HepG2 (cell line): ENCODE results near the gene ATR. TPM values are rescaled to one million over a fixed set of nuclear protein-coding genes. Genes with fewer than 3 reads are reported as not detected.

Experiments
- ATAC-seq: fragments of 200-7000 bp; cut with Tn5 transposase; 3 replicates; pipeline ENCODE4 v1.9.1; 2020; ENCODE audit warnings: mild to moderate bottlenecking, moderate library complexity
- BruUV-seq: library from RNA; stranded (reverse); fragments of 400-500 nt; replicated peaks from 2 replicates; lab custom pipeline; 2021; lab: Mats Ljungman, UMichigan
- CTCF ChIA-PET: fragments of 300-600 bp; formaldehyde crosslinking; extraction: SDS; loops from one replicate; lab custom pipeline; 2021; ENCODE audit warnings: low total read pairs, inconsistent platforms, low intra/inter-chr PET ratio; lab: Yijun Ruan, JAX
- POLR2A ChIA-PET: fragments of 350-600 bp; sonication (Branson Sonifier 250); formaldehyde crosslinking; loops from one replicate; lab custom pipeline; 2020; ENCODE audit warnings: antibody characterized with exemption, inconsistent platforms; lab: Yijun Ruan, JAX
- DNase-seq: peaks from one replicate; pipeline ENCODE4 v3.0.0-alpha.2; 2015; ENCODE audit warnings: low spot score
- FAIRE-seq: peaks from 3 replicates; lab custom pipeline; 2011; peaks lifted over from hg19 to GRCh38; lab: Jason Lieb, UNC
- H2AFZ ChIP-seq: one replicate; pipeline ENCODE4 v1.6.1; 2011; ENCODE audit warnings: low read length, inconsistent platforms
- H3K27ac ChIP-seq: fragments of 300-600 bp; 3 replicates; pipeline ENCODE4 v1.8.0; 2011; ENCODE audit warnings: mixed run types, mild to moderate bottlenecking, mixed read lengths, low read length, inconsistent platforms; ENCODE audit not compliant: insufficient read depth; ENCODE audit errors: extremely low read length
- H3K27me3 ChIP-seq, 2 experiments: fragments of 200-600 bp in 1 of 2; 2 replicates in 1 of 2; 3 replicates in 1 of 2; pipeline versions ENCODE4 v1.6.0 to v1.8.0; 2011; ENCODE audit warnings: low read length in 2 of 2, mild to moderate bottlenecking in 2 of 2, moderate library complexity in 2 of 2, inconsistent platforms in 1 of 2; ENCODE audit not compliant: insufficient read depth in 2 of 2, control insufficient read depth in 1 of 2
- H3K36me3 ChIP-seq, 2 experiments: fragments of 200-600 bp in 1 of 2; replicated peaks in 1 of 2; 2 replicates in 1 of 2; 3 replicates in 1 of 2; pipeline versions ENCODE4 v1.5.1 to v1.8.0; 2011; ENCODE audit warnings: low read length in 2 of 2, inconsistent platforms in 1 of 2; ENCODE audit not compliant: insufficient read depth in 2 of 2, control insufficient read depth in 1 of 2
- H3K4me1 ChIP-seq: 2 replicates; pipeline ENCODE4 v1.5.1; 2012; ENCODE audit warnings: low read length, inconsistent platforms; ENCODE audit not compliant: insufficient read depth
- H3K4me2 ChIP-seq: 2 replicates; pipeline ENCODE4 v1.6.0; 2011; ENCODE audit warnings: low read depth, low read length, inconsistent platforms
- H3K4me3 ChIP-seq, 3 experiments: fragments of 200-600 bp in 1 of 3; sonication (generic), shearing (Covaris generic) in 1 of 3; replicated peaks in 1 of 3; 2 replicates each; pipeline ENCODE4 v1.5.1; 2011 to 2016; ENCODE audit warnings: low read length in 3 of 3, inconsistent platforms in 2 of 3, low read depth in 2 of 3, mild to moderate bottlenecking in 2 of 3, control low read depth in 1 of 3, mixed read lengths in 1 of 3; ENCODE audit not compliant: insufficient read depth in 1 of 3
- H3K79me2 ChIP-seq: one replicate; pipeline ENCODE4 v1.6.1; 2011; ENCODE audit warnings: low read length, inconsistent platforms; ENCODE audit not compliant: insufficient read depth
- H3K9ac ChIP-seq: 2 replicates; pipeline ENCODE4 v1.6.0; 2011; ENCODE audit warnings: mild to moderate bottlenecking, low read depth, low read length, inconsistent platforms; ENCODE audit not compliant: insufficient read depth
- H3K9me3 ChIP-seq: 2 replicates; pipeline ENCODE4 v1.5.1; 2012; ENCODE audit warnings: mild to moderate bottlenecking, low read length
- H4K20me1 ChIP-seq: 2 replicates; pipeline ENCODE4 v1.6.0; 2011; ENCODE audit warnings: inconsistent platforms, mild to moderate bottlenecking, low read length, moderate library complexity; ENCODE audit not compliant: insufficient read depth
- CCDC6 ChIP-seq: sonication (generic); formaldehyde crosslinking; IDR thresholded peaks from 2 replicates; pipeline ENCODE4 v1.8.1; 2022; ENCODE audit warnings: mild to moderate bottlenecking, missing genetic modification reagents, moderate library complexity
- HMGXB4 ChIP-seq, 2 experiments: sonication (generic) in 1 of 2; formaldehyde crosslinking in 1 of 2; IDR thresholded peaks; 2 replicates each; pipeline versions ENCODE4 v1.4.0 to v1.6.1; 2018 to 2020; ENCODE audit warnings: missing genetic modification reagents in 2 of 2, borderline replicate concordance in 1 of 2, low read depth in 1 of 2, mild to moderate bottlenecking in 1 of 2, missing biosample characterization in 1 of 2
- MAF1 ChIP-seq: sonication (generic); formaldehyde crosslinking; IDR thresholded peaks from 2 replicates; pipeline ENCODE4 v1.5.0; 2020; ENCODE audit warnings: missing genetic modification reagents, borderline replicate concordance
- NR2F2 ChIP-seq: IDR thresholded peaks from 2 replicates; pipeline ENCODE4 v1.6.1; 2012; ENCODE audit warnings: low read depth, inconsistent platforms, borderline replicate concordance
- SNAPC4 ChIP-seq: sonication (generic); formaldehyde crosslinking; IDR thresholded peaks from 2 replicates; pipeline ENCODE4 v1.4.0; 2020; ENCODE audit warnings: mild to moderate bottlenecking, missing genetic modification reagents
- SSRP1 ChIP-seq: IDR thresholded peaks from 2 replicates; pipeline ENCODE4 v1.6.1; 2016; ENCODE audit warnings: control low read depth
- ZBTB34 ChIP-seq: sonication (generic); formaldehyde crosslinking; IDR thresholded peaks from 2 replicates; pipeline ENCODE4 v1.8.0; 2022; ENCODE audit warnings: mild to moderate bottlenecking, missing genetic modification reagents
- ZNF3 ChIP-seq: IDR thresholded peaks from 2 replicates; pipeline ENCODE4 v1.7.0; 2017; ENCODE audit warnings: inconsistent platforms
- ZNF503 ChIP-seq: sonication (generic); formaldehyde crosslinking; IDR thresholded peaks from 2 replicates; pipeline ENCODE4 v1.4.0; 2020; ENCODE audit warnings: missing genetic modification reagents
- WGBS: methylation state at CpG from one replicate; pipeline ENCODE4 v1.1.6; 2017; ENCODE audit warnings: low lambda C conversion rate; 5-methylcytosine and 5-hydroxymethylcytosine counted together
- in situ Hi-C: cut with HindIII; loops from 2 replicates; pipeline ENCODE4 v1.10.0; 2017; ENCODE audit warnings: low pct_unique_long_range_greater_than_20kb; ENCODE audit not compliant: extremely low pct_ligation_motif_present
- intact Hi-C: fragments of 100-400 bp; cut with micrococcal nuclease; formaldehyde crosslinking; loops from one replicate; pipeline ENCODE4 v1.10.0; 2022; ENCODE audit not compliant: unreplicated experiment
- polyA plus RNA-seq, 8 experiments: library from polyadenylated mRNA; depleted of rRNA in 3 of 8; stranded (reverse) in 7 of 8; unstranded in 1 of 8; fragments of >200 nt; fragmentation: Illumina TruSeq in 4 of 8; extraction: Trizol in 4 of 8; gene quantifications; 2 replicates each; pipeline versions ENCODE4 v1.2.1 to v1.2.3, GENCODE V29; 2011 to 2016; ENCODE audit warnings: low read depth in 4 of 8, missing spikeins in 1 of 8, mixed read lengths in 1 of 8; ENCODE audit not compliant: insufficient read depth in 1 of 8
- total RNA-seq, 5 experiments: library from RNA; depleted of rRNA; stranded (reverse); fragments of >200 nt; fragmentation: Illumina TruSeq; extraction: Trizol; gene quantifications; 2 replicates each; pipeline ENCODE4 v1.2.3, GENCODE V29; 2016; ENCODE audit warnings: low read depth in 1 of 5
- TF ChIP-seq, protein P1 (sequence below): sonication (generic); formaldehyde crosslinking; IDR thresholded peaks from 2 replicates; pipeline ENCODE4 v1.4.0; 2020; ENCODE audit warnings: mild to moderate bottlenecking, missing genetic modification reagents
- TF ChIP-seq, protein P2 (sequence below): sonication (generic); formaldehyde crosslinking; IDR thresholded peaks from 2 replicates; pipeline ENCODE4 v1.8.1; 2023; ENCODE audit warnings: mild to moderate bottlenecking, missing genetic modification reagents, borderline replicate concordance

The ATR gene
- total and polyA plus RNA-seq, 2 of the 13 experiments (the other 11 are each of a cell fraction or from before 2014, with no cell fraction given), result 6.6 to 17.0 TPM

DNA sequence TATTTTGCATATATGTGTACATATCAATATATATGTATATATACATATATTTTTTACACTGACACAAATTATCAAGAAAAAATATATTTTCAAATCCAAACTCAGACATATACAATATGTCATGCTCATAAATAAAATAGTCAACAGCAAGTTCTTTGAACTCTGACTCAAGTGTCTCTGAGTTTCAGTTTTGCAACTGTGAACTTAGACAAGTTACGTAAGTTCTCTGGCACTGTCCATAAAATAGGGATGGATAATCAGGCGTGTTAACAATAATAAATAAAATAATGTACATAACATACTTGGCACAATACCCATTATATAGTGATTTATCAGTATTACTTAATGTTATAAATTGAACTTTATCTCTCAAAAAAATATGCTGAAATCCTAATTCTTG lies 118.6 kb downstream of the ATR start:
- H3K9me3 ChIP-seq, result no peaks in the 10 kb centered on the region
- WGBS, result 94% methylated on average over 2 of the region's 2 CpGs
- no peaks in the 10 kb centered on the region for H3K4me1 ChIP-seq
- no TSS peak for BruUV-seq
- H3K4me3 ChIP-seq, result no peak overlapping the region
- no peak overlapping the region for H3K4me2 ChIP-seq
- CTCF ChIA-PET, result no interaction called here
- FAIRE-seq, result no peak
- POLR2A ChIA-PET, result no interaction called here
- H3K36me3 ChIP-seq, result no peaks in the 10 kb centered on the region
- no peaks in the 10 kb centered on the region for H3K79me2 ChIP-seq
- intact Hi-C loops (no loop called here), in situ Hi-C loops (no loop called here)
- no peak overlapping the region for H3K9ac ChIP-seq
- no peak for DNase-seq
- no peaks in the 10 kb centered on the region for H4K20me1 ChIP-seq
- no peaks in the 10 kb centered on the region for H3K27me3 ChIP-seq
- H3K27ac ChIP-seq, result no peak overlapping the region
- H2AFZ ChIP-seq, result no peak overlapping the region
- no peak for ATAC-seq
- TF ChIP-seq SNAPC4 (CRISPR knock-in tag) (no peak), NR2F2 (no peak), CCDC6 (CRISPR knock-in tag) (no peak), ZNF3 (CRISPR knock-in tag) (no peak), ZNF503 (no peak), SSRP1 (CRISPR knock-in tag) (no peak), ZBTB34 (no peak), MAF1 (no peak), HMGXB4 (CRISPR knock-in tag; IDR thresholded peaks at IDR 0.05; ENCODE audit: borderline replicate concordance in 1 of 2, low read depth in 1 of 2) (no peak)
- TF ChIP-seq, protein P1, sequence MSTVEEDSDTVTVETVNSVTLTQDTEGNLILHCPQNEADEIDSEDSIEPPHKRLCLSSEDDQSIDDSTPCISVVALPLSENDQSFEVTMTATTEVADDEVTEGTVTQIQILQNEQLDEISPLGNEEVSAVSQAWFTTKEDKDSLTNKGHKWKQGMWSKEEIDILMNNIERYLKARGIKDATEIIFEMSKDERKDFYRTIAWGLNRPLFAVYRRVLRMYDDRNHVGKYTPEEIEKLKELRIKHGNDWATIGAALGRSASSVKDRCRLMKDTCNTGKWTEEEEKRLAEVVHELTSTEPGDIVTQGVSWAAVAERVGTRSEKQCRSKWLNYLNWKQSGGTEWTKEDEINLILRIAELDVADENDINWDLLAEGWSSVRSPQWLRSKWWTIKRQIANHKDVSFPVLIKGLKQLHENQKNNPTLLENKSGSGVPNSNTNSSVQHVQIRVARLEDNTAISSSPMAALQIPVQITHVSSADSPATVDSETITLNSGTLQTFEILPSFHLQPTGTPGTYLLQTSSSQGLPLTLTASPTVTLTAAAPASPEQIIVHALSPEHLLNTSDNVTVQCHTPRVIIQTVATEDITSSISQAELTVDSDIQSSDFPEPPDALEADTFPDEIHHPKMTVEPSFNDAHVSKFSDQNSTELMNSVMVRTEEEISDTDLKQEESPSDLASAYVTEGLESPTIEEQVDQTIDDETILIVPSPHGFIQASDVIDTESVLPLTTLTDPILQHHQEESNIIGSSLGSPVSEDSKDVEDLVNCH (CRISPR knock-in tag), result no peak
- TF ChIP-seq, protein P2, sequence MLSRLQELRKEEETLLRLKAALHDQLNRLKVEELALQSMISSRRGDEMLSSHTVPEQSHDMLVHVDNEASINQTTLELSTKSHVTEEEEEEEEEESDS (CRISPR knock-in tag), result no peak
